SK-MEL-5 (cell line): ENCODE data around the gene NTRK3. TPM values are rescaled to one million over a fixed set of nuclear protein-coding genes. Genes with fewer than 3 reads are reported as not detected.

Experiments used
- DNase-seq: peaks from one replicate; pipeline ENCODE4 v3.0.0-alpha.2; 2016; ENCODE audit warnings: low read depth, low spot score
- in situ Hi-C: cut with HindIII; loops from 2 replicates; pipeline ENCODE4 v1.10.0; 2016; ENCODE audit warnings: low sequenced_read_pairs, high pct_unique_total_duplicates, low pct_unique_long_range_greater_than_20kb
- total RNA-seq: library from RNA; depleted of rRNA; stranded (reverse); fragments of >200 nt; shearing (Covaris generic); gene quantifications from 2 replicates; pipeline ENCODE4 v1.2.3, GENCODE V29; 2014

Gene NTRK3
- total RNA-seq, 1 experiment from 2014 or later: not detected

DNA sequence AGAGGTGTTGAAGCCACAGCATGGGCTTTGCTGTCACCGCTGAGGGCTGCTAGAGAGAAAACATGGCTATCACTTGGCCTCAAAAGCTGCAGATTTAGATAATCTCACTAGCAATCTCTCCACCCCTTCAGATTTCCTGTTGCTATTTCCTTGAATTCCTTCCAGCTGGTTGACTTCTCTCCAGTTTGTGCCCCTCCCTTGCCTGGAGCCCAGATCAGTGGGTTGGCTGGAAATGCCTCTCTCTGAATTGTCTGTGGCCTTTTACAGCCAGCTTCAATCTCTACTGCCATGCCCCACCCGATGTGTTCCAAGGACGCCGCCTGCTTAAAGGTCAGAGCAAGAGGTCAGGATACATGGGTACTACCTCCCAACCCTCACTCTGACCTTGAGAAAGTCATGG is 294.1 kb downstream of the NTRK3 start:
- DNase-seq: no peak
- in situ Hi-C loops: no loop called here

DNA sequence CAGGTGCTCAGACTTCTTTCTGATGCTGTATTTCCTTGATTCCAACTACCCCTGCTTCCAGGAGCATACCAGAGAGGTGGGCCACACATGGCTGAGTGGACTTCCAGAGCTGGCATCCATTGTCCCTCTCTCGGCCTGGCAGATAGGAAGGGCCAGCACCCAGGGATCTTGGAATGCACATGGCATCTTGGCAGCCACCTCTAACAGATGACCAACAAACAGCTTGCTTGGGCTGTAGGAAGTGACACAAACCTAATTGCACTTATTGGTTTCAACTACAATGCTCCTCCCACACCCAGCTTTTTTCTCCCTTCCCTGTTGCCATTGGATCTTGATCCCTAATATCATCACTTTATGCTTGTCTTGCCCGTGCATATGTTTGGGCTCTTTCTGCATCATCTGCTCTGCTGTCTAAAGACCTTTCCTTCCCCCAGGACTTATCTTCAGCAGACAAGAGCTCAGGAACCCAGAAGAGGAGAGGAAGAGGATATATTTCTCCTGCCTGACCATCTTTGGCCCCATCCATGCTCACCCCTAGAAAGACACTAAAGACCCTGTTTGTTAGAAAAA is 294.6 kb downstream of the NTRK3 start:
- DNase-seq: no peak
- in situ Hi-C loops: no loop called here

DNA sequence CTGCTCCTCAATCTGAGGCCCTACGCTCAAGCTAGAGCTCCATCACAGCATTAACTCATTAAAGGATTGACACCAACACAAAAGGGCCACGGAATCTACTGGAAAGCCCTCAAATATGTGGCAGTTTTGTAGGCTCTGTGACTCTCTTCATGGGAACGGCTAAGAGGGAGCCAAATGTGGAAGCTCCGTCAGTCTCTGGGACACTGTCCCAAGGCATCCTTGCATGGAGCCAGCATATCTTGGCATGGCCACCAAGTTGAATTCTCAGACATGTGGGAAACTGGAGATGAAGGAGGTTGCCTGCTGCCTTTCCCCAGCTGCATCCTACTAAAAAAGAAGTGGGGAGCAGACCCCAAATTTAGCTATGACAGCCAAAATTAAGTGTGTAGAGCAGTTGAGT is 296.9 kb downstream of the NTRK3 start:
- DNase-seq: no peak
- in situ Hi-C loops: no loop called here

DNA sequence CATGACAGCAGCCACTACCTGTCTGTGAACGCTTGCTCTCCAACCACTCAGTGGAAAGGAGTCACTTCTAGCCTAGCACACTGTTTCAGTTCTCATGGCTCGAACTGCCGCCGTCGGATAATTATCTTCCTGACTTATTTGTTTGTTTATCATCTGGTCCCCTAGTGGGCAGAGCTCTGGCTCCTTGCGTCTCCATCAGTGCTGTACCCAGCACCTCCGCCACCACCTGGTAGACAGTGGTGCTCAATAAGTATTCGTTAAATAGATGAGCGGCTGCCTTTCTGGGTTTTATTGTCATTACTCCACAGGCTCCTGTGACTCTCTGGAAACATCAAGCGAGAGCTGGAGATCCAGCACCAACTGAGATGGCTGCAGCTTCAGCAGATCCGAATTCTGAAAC is 297.5 kb downstream of the NTRK3 start:
- DNase-seq: peak; percentile 29
- in situ Hi-C loops: no loop called here

DNA sequence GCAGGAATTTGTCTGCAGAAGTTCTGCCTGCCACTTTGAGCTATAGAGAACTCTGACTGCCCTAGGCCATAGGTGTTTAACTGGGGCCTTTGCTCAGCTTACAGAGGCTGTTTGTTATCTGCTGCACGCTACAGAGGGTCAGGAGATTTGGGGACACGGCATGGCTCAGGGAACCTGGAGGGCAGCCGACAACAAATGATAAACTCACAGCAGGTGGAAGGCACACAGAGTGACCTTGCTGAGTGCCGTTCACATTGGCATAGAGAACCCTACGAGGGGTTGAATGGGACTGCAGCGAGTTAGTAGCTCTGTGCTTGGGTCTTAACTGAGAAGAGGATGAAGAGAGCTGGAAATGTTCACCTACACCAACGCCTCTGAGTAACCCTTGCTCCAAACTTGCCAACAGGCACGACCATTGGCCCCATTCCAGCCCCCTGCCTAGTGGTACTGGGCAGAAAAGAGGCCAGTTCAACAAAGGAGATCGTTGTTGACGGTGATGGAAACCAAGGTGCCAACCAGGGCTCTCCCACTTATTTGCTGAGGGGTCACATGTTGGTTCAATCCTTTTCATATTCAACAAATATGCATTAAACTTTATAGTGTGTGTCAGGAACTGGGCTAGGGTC is 301.1 kb downstream of the NTRK3 start:
- in situ Hi-C loops: no loop called here
- DNase-seq: no peak

DNA sequence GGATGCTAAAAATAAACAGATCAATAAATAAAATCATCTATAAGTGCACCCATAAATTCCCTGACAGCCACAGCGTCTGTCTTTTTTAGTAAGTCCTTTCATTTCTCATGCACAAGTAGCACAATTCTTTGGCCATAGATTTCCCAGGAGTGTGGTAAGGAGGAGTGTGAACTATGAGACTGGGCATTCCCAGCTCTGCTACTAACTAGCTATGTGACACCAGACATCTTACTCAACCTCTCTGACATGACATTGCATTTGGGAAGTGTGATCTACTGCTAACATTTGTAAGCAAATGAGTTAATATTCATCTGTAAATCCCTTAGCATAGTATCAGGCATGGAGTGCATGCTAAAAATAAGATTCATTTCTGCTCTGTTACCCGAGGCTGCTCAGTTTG is 301.7 kb downstream of the NTRK3 start:
- in situ Hi-C loops: no loop called here
- no peak for DNase-seq

DNA sequence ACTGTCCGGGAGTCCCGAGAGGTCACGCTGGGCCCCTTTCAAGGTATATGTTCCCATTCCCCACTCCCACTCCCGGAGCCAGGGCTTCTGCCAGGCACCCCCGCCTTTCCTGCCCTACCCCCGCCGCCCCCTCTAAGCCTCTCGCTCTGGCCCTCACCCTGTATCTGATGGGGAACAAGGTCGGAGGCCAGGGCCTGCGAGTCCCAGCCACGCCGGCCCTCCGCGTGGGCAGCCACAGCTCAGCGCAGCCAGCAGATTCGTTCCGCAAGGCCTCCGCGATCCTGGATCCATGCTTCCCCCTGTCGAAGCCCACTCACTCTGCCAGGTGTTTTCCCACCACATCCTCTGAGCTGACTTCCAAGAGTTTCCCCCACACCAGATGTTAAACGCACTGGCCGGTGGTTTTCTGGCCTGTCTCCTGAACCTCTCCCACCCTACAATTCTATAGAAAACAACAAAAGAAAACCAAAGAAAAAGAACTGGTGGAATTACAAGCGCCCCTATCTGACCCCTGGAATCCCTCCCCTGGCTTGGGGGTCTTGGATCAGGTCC is 303.7 kb downstream of the NTRK3 start:
- no peak for DNase-seq
- in situ Hi-C loops: no loop called here

DNA sequence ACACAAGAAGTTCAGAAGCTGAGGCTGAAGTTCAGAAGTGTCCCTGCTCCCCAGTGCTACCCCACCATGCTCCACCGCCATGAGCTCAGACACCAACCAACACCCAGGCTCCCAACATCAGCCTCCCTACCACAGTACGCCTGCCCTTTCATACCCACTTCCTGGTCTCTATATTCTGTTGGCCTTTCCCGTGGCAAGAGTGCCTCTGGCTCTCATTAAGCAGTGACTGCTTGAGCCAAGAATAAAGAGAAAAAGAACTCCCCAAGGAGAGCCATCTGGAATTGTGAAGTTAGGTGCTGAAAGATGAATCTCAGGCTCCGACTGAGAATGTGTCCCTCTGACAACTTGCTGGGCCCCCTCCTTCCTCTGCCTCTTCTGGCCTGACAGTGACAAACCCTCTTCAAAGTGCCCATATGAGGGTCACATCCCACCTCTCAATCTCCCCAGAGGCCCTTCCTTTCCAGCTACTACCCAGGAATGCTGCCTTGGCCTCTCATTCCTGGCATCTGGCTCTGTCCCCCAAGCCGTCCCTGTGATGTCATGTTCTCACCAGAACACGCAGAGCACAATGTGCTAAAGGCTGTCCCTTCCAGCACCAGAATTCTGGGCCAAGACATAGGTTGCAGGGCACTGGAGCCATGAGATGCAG is 306.8 kb downstream of the NTRK3 start:
- DNase-seq: no peak
- in situ Hi-C loops: no loop called here

DNA sequence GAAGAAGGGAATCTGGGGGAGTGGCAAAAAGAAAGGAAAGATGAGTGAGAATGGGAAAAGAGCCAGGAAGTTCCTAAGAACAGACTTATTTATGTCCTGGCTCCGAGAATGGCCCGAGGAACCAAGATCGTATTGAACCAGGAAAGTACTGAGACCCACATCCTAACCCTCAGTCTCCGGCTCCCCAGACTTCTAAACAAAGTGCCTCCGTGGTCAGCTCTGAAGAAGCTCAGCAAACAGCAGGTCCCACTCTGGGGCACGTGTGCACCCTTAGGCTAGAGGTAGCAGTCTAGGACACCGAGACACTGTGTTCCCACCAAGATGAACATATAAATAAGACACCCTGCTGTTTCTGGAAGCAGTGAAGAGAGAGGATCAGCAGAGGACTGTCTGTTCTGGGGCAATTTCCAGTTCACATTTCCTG is 307.4 kb downstream of the NTRK3 start:
- no peak for DNase-seq
- in situ Hi-C loops: no loop called here

DNA sequence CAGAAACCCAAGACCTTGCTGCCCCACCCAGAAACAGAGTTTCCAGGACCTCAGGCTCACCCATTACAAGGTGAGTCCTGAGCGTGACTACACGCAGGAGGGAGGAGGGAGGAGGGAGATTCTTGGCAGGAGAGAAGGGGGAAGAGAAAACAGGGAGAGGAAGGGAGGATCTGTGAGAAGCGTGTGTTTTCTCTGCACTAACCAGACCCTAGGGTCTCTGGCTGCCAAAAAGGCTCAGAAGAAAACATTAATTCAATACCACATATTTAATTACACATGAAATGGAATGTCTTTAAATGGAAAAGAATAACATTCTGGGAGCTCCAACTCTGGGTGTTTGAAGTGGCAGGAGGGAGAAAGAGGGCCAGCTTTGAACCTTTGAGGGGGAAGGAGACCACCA is 309.0 kb downstream of the NTRK3 start:
- in situ Hi-C loops: no loop called here
- no peak for DNase-seq

DNA sequence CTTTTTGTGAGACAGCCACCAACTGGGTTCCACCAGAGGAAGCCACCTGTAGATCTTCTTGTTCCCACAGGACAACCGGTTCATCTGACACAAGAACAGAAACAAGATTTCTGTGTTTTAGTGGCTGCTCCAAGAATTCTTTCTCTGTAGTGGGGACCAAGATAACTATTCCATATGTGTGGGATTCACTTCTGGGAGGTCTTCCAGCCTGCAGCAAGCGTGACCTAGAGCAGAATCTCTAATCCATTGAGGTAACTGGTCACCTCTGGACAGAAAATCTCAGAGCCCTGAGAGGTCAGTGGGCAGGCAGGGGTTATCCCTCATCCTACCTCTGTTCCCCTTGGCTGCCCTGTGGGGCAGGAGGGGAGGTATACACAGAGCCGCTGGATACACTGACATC is 311.3 kb downstream of the NTRK3 start:
- in situ Hi-C loops: no loop called here
- DNase-seq: no peak

DNA sequence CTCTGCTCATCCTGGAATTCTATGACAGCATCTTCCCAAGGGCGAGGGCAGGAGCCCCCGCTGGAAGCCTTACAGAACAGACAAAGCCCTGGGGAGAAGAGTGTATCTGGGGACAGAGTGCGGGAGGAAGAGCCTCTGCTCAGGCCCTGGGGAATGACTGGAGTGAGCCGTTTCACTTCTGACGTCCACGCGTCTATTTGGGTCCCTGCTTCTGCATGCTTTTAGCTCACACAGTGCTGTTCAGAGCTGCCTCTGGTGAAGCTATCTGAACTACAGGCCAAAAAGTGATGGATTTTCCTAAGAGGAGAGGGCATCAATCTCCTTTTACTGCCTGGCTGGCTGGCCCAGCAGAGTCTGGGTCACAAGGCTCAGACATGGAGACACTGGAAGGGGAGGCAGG is 311.8 kb downstream of the NTRK3 start:
- in situ Hi-C loops: no loop called here

DNA sequence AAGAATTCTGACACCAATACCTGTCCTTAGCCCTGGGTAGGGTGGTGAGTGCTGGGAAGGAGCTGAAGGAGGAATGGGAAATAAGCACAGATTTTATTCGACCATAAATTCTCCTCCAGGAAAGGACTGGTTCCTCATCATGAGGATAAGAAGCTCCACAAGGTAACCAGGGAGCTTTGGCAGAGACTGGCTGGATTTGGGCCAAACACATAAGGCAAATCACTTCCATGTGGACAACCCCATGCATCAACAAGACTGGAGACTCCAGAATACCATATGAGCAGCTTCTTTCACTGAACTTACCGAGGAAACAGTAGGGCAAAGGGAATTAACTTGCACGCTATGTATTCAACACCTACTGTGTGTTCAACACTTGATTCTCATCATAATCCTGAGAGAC is 312.5 kb downstream of the NTRK3 start:
- in situ Hi-C loops: no loop called here
- no peak for DNase-seq

More for the DNA sequence above, 311.8 kb downstream of the NTRK3 start:
- DNase-seq: no peak

DNA sequence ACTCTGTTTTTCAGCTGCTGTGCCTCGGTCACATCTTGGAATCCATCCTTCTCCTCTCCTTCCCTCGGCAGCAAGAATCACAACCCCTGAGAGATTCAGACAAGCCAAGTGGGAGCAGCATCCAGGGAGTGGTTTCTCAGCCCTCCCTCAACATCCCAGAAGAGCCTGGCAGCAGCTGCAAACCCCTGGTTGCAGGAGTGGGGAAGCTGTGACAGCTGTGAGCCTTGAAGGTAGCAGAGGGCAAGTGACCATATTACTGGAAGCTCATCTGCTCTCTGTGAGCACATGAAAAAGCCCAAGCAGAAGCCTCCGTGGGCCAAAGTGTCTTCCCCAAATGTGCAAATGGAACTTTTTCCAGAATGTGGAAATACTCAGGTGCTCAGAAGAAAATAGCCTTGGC is 312.9 kb downstream of the NTRK3 start:
- in situ Hi-C loops: no loop called here
- no peak for DNase-seq

DNA sequence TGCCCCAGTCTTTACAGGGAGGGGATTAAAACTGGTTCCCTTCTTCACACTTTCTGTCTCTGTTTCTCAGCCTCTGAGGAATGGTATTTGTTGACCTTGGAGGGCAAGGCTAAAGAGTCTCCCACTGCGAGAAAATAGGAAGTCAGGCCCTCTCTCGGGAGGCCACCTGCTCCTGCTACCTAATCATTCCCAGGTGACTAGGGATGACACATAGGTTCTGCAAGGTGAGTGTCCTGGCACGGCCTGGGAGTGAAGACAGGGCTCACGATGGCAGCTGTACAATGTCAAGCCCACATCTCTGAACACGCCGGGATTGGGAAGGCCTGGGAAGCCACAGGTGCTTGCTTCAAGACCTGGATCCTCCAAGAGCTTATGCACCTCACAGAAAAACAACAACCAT is 314.2 kb downstream of the NTRK3 start:
- in situ Hi-C loops: no loop called here
- DNase-seq: no peak

DNA sequence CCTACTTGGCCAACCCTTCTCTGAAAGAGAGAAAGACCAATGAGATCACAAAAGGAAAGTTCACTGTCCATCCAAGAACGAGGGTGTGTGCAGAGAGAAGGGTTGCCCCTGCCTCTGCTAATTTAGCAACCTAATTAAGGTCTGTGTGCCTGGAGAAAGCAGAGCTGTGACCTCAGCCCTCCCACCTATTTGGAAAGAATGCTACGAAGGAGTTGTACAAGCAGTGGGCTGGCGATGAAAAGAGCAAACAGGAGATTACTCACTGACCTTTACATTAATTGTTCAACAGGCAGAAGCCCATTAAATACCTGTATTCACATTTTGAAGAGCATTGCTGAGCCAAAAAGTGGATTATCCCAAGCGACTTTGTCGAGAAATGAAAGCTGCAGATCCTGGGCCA is 314.9 kb downstream of the NTRK3 start:
- in situ Hi-C loops: no loop called here
- DNase-seq: no peak

DNA sequence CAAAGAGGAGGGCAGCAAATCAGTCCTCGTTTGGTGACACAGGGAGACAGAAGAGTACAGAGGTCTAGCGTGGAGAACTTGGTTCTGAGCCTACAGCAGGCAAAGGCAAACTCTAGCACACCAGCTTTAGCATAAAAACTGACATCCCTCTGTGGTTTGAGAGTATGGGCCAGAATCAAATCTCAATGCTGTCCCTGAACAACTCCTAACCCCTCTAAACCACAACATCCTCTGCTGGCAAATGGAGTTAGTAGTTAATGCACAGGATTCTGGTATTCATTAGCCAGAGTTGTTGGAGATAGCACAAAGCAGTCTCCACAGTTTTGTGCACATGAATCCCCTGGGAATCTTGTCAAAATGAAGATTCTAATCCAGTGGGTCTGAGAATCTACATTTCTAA is 315.8 kb downstream of the NTRK3 start:
- in situ Hi-C loops: no loop called here
- DNase-seq: no peak

DNA sequence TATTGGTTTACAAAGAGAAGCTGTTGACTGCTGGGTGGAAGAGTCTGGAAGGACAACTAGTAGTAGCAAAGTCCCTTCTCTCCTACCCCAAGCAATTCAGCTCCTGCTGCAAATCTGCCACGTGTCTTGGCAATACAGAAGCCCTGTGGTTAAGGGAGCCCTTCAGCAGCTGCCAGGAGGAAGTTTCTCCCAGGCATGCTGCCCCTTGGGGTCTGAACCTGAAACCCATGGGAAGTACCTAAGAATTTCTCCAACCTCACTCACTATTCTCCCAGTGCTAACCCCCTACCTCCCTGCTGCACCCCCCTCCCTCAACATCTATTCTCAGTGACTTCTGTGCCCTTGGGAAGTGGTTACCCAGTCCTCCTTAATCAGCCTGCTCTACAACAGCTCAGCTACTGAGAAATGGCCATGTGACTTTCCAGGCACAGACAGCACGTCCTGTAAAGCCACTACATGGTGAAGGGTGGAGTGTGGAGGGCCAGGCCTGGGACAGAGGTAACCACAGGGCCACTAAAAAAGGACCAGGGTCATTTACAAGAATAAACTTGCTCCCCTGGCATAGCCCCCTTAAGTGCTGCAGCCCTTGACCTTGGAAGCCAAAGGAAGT is 316.6 kb downstream of the NTRK3 start:
- DNase-seq: no peak
- in situ Hi-C loops: no loop called here

DNA sequence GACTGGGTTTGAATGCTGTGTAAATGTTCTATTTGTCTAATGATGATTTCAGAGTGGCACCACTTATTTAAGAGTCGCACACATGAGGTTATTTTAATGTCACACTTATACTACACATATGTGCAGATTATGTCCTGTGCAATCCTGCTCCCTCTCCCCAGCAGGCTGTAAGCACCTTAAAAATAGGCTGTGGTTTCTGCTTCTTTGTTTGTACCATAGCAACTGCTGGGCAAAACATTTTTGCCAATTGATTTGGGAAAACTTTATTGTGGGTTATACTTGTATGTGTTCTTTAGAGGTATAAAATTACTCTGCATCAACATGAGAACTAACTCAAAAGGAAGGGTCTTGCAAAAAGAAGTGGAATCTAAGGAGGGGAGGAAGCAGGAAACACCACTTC is 318.5 kb downstream of the NTRK3 start:
- in situ Hi-C loops: no loop called here
- no peak for DNase-seq
